ENCODE measurements around the gene ASF1A.

GRCh38 chr6:118882314-118882905, 11.5 kb upstream of the ASF1A start:
- TF ChIP-seq EZH2 (IDR thresholded peaks at IDR 0.05; ENCODE audit: low read depth, unreplicated experiment) (no peak), ZNF114 (CRISPR knock-in tag; IDR thresholded peaks at IDR 0.05) (no peak), POLR2AphosphoS5 (IDR thresholded peaks at IDR 0.05; ENCODE audit: low read depth) (no peak), CREB1 (CRISPR knock-in tag; IDR thresholded peaks at IDR 0.05; ENCODE audit: low read depth) (no peak), EZH2phosphoT487 (IDR thresholded peaks at IDR 0.05; ENCODE audit: unreplicated experiment) (no peak)
- TF ChIP-seq, protein P1, sequence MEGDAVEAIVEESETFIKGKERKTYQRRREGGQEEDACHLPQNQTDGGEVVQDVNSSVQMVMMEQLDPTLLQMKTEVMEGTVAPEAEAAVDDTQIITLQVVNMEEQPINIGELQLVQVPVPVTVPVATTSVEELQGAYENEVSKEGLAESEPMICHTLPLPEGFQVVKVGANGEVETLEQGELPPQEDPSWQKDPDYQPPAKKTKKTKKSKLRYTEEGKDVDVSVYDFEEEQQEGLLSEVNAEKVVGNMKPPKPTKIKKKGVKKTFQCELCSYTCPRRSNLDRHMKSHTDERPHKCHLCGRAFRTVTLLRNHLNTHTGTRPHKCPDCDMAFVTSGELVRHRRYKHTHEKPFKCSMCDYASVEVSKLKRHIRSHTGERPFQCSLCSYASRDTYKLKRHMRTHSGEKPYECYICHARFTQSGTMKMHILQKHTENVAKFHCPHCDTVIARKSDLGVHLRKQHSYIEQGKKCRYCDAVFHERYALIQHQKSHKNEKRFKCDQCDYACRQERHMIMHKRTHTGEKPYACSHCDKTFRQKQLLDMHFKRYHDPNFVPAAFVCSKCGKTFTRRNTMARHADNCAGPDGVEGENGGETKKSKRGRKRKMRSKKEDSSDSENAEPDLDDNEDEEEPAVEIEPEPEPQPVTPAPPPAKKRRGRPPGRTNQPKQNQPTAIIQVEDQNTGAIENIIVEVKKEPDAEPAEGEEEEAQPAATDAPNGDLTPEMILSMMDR (conservative IDR thresholded peaks at IDR 0.05; ENCODE audit: low read depth in 2 of 2), result no peak
- TF ChIP-seq, protein P2, sequence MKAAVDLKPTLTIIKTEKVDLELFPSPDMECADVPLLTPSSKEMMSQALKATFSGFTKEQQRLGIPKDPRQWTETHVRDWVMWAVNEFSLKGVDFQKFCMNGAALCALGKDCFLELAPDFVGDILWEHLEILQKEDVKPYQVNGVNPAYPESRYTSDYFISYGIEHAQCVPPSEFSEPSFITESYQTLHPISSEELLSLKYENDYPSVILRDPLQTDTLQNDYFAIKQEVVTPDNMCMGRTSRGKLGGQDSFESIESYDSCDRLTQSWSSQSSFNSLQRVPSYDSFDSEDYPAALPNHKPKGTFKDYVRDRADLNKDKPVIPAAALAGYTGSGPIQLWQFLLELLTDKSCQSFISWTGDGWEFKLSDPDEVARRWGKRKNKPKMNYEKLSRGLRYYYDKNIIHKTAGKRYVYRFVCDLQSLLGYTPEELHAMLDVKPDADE (IDR thresholded peaks at IDR 0.05), result no peak
